Mesenchymal stem cell (in vitro differentiated cells and primary cell): Measurements from ENCODE around the gene CHD9NB.
"Not testable (repeated sequence)": the region's sequence is repeated elsewhere in the genome, so short reads cannot be mapped to it uniquely, and the experiment has no call there.

Source experiments
- DNase-seq: peaks from one replicate; pipeline ENCODE4 v3.0.0-alpha.2; 2013
- H2AFZ ChIP-seq: one replicate; pipeline ENCODE4 v1.6.1; 2013; ENCODE audit warnings: low read depth, mild to moderate bottlenecking, control low read depth, inconsistent platforms, low read length, moderate library complexity
- H2AK5ac ChIP-seq: 2 replicates; pipeline ENCODE4 v1.6.1; 2013; ENCODE audit warnings: low read length, moderate library complexity, mild to moderate bottlenecking, inconsistent platforms; ENCODE audit not compliant: severe bottlenecking
- H2BK120ac ChIP-seq: one replicate; pipeline ENCODE4 v1.6.1; 2013; ENCODE audit warnings: low read depth, mild to moderate bottlenecking, inconsistent platforms, low read length, moderate library complexity
- H2BK12ac ChIP-seq, 2 experiments: one replicate each; pipeline ENCODE4 v1.6.1; 2013; ENCODE audit warnings: inconsistent platforms in 2 of 2, low read length in 2 of 2, mild to moderate bottlenecking in 2 of 2, moderate library complexity in 2 of 2, control low read depth in 1 of 2
- H2BK15ac ChIP-seq: one replicate; pipeline ENCODE4 v1.6.1; 2013; ENCODE audit warnings: mild to moderate bottlenecking, low read depth, inconsistent platforms; ENCODE audit not compliant: poor library complexity, severe bottlenecking
- H2BK5ac ChIP-seq: 2 replicates; pipeline ENCODE4 v1.6.1; 2013; ENCODE audit warnings: low read depth, mild to moderate bottlenecking, low read length, control low read depth, inconsistent platforms; ENCODE audit not compliant: poor library complexity, severe bottlenecking
- H3K14ac ChIP-seq, 2 experiments: one replicate each; pipeline ENCODE4 v1.6.1; 2013; ENCODE audit warnings: inconsistent platforms in 2 of 2, low read length in 2 of 2, control low read depth in 1 of 2, mild to moderate bottlenecking in 1 of 2, moderate library complexity in 1 of 2
- H3K18ac ChIP-seq, 2 experiments: one replicate each; pipeline ENCODE4 v1.6.1; 2013; ENCODE audit warnings: inconsistent platforms in 2 of 2, low read length in 2 of 2, control low read depth in 1 of 2, low read depth in 1 of 2, mild to moderate bottlenecking in 1 of 2
- H3K23ac ChIP-seq, 2 experiments: one replicate each; pipeline ENCODE4 v1.6.1; 2013; ENCODE audit warnings: inconsistent platforms in 2 of 2, low read length in 2 of 2, mild to moderate bottlenecking in 2 of 2, moderate library complexity in 2 of 2, control low read depth in 1 of 2
- H3K27ac ChIP-seq: 2 replicates; pipeline ENCODE4 v1.5.1; 2013; ENCODE audit warnings: mild to moderate bottlenecking, moderate library complexity, low read length, control low read depth, inconsistent platforms; ENCODE audit not compliant: poor library complexity, severe bottlenecking
- H3K27me3 ChIP-seq, 2 experiments: 2 replicates each; pipeline versions ENCODE4 v1.6.1 to v1.7.0; 2013; ENCODE audit warnings: low read length in 2 of 2, mild to moderate bottlenecking in 2 of 2, moderate library complexity in 2 of 2, control low read depth in 1 of 2, inconsistent platforms in 1 of 2; ENCODE audit not compliant: control insufficient read depth in 1 of 2, insufficient read depth in 1 of 2
- H3K36me3 ChIP-seq, 2 experiments: 2 replicates each; pipeline versions ENCODE4 v1.6.1 to v1.7.0; 2013; ENCODE audit warnings: low read length in 2 of 2, control low read depth in 1 of 2, inconsistent platforms in 1 of 2, low read depth in 1 of 2, mild to moderate bottlenecking in 1 of 2; ENCODE audit not compliant: insufficient read depth in 2 of 2, control insufficient read depth in 1 of 2
- H3K4ac ChIP-seq, 2 experiments: one replicate each; pipeline ENCODE4 v1.6.1; 2013; ENCODE audit warnings: inconsistent platforms in 2 of 2, low read length in 2 of 2, mild to moderate bottlenecking in 2 of 2, moderate library complexity in 2 of 2, control low read depth in 1 of 2, low read depth in 1 of 2
- H3K4me1 ChIP-seq: 2 replicates; pipeline ENCODE4 v1.6.1; 2013; ENCODE audit warnings: low read depth, low read length, control low read depth; ENCODE audit not compliant: control insufficient read depth, insufficient read depth
- H3K4me2 ChIP-seq: 2 replicates; pipeline ENCODE4 v1.6.1; 2013; ENCODE audit warnings: low read length, mild to moderate bottlenecking, inconsistent platforms; ENCODE audit not compliant: poor library complexity, severe bottlenecking
- H3K4me3 ChIP-seq, 2 experiments: 2 replicates each; pipeline versions ENCODE4 v1.5.1 to v1.7.0; 2013; ENCODE audit warnings: low read length in 2 of 2, mild to moderate bottlenecking in 2 of 2, control low read depth in 1 of 2, low read depth in 1 of 2; ENCODE audit not compliant: insufficient read depth in 1 of 2
- H3K79me1 ChIP-seq: replicated peaks from 2 replicates; pipeline ENCODE4 v1.6.1; 2013; ENCODE audit warnings: mild to moderate bottlenecking, control low read depth, low read length, inconsistent platforms; ENCODE audit not compliant: poor library complexity, severe bottlenecking
- H3K9ac ChIP-seq: 2 replicates; pipeline ENCODE4 v1.7.0; 2013; ENCODE audit warnings: mild to moderate bottlenecking, low read length, moderate library complexity
- H3K9me3 ChIP-seq: 2 replicates; pipeline ENCODE4 v1.7.0; 2013; ENCODE audit warnings: mild to moderate bottlenecking, low read length; ENCODE audit not compliant: control insufficient read depth
- H4K8ac ChIP-seq: one replicate; pipeline ENCODE4 v1.6.1; 2013; ENCODE audit warnings: inconsistent platforms, mild to moderate bottlenecking, low read length, moderate library complexity
- H4K91ac ChIP-seq: one replicate; pipeline ENCODE4 v1.6.1; 2013; ENCODE audit warnings: mild to moderate bottlenecking, low read length, inconsistent platforms
- WGBS: methylation state at CpG from one replicate; pipeline ENCODE4 v1.1.7; 2013; ENCODE audit warnings: mixed read lengths; 5-methylcytosine and 5-hydroxymethylcytosine counted together

Gene CHD9NB

GRCh38 chr16:53080345-53081031, 27.8 kb upstream of the CHD9NB start:
- Histone ChIP-seq H2BK5ac (no peak overlapping the region), H3K27ac (peak overlapping the region; percentile 72), H3K18ac (no peak overlapping the region), H3K27me3 (no peaks in the 10 kb centered on the region), H3K23ac (no peak overlapping the region), H4K8ac (no peak overlapping the region), H4K91ac (no peak overlapping the region), H3K4me1 (peaks cover 9% of the 10 kb centered on the region), H3K79me1 (peaks cover 29% of the 10 kb centered on the region), H3K36me3 (no peaks in the 10 kb centered on the region), H3K4me3 (peak overlapping the region in 1 of 2 experiments; percentile 47), H3K4ac (no peak overlapping the region), H2BK12ac (peak overlapping the region in 1 of 2 experiments; percentile 25), H3K14ac (peak overlapping the region in 1 of 2 experiments; percentile 29), H3K4me2 (no peak overlapping the region), H2BK120ac (no peak overlapping the region), H2BK15ac (no peak overlapping the region), H3K9ac (peak overlapping the region; percentile 76), H2AFZ (no peak overlapping the region), H2AK5ac (peak overlapping the region; percentile 79), H3K9me3 (no peaks in the 10 kb centered on the region)
- DNase-seq: peak; percentile 86
- 61% methylated on average over 7 of the region's 8 CpGs for WGBS

DNA sequence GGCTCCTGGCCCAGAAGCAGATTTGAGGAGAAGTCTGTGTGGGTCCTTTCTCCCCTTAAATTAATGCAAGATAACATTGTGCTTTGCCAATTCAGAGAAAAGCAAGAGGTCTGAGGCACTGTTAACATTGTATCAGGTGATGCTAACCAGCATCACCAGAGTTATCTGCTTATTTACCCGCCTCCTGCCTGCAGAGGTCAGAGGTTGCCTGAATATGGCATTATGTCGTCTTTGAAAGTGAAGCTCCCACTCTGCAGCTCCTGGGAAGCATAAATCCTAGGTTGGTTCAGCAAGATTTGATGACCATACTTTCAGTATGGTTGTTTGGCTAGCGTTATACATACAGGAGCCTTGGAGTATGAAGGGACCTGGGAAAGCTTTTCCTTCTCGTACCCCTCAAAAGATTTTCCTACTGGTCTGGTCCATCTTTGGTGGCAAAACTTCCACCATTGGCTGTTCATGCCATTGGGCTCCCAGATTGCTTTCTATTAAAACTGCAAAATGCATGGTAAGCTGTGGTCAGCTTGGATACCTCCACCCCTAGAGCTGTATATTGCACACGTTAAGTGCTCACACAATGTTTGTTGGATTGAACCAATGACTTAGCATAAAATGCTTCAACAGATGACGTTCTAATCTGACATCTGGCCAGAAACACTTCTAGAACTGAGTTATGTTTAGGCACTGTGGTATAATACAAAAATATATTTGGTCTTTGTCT, 26.2 kb upstream of the CHD9NB start:
- Histone ChIP-seq H4K91ac (no peak overlapping the region), H3K4me1 (peaks cover 7% of the 10 kb centered on the region), H3K27ac (no peak overlapping the region), H2BK15ac (no peak overlapping the region), H3K23ac (no peak overlapping the region), H2AK5ac (no peak overlapping the region), H3K4ac (no peak overlapping the region), H3K27me3 (no peaks in the 10 kb centered on the region), H2BK5ac (no peak overlapping the region), H3K9ac (no peak overlapping the region), H4K8ac (no peak overlapping the region), H3K18ac (no peak overlapping the region), H2BK12ac (no peak overlapping the region), H3K4me2 (no peak overlapping the region), H3K9me3 (no peaks in the 10 kb centered on the region), H3K79me1 (peaks cover 29% of the 10 kb centered on the region), H3K14ac (no peak overlapping the region), H2BK120ac (no peak overlapping the region), H2AFZ (no peak overlapping the region), H3K4me3 (no peak overlapping the region), H3K36me3 (peaks cover 0 to 3% of the 10 kb centered on the region in 2 experiments)
- DNase-seq: no peak
- 94% methylated on average over 5 of the region's 6 CpGs for WGBS

DNA sequence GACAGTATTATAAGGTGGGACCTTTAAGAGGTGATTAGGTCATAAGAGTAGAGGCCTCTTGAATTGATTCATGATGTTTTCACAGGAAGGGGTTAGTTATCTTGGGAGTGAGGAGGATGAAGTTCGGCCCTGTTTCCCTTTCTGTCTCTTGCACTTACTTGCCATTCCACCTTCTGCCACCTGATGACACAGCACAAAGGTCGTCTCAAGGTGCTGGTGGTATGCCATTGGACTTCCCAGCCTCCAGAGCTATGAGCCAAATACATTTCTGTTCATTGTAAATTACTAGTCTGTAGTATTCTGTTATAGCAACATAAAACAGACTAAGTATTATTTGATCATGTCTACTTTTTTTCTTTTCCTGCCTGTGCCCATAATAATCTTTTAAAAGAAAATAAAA, 25.6 kb upstream of the CHD9NB start:
- H3K27ac ChIP-seq: no peak overlapping the region
- no peak overlapping the region for H2AFZ ChIP-seq
- no peaks in the 10 kb centered on the region for H3K9me3 ChIP-seq
- H3K18ac ChIP-seq: no peak overlapping the region
- WGBS: 80% methylated on average over 1 of the region's 2 CpGs
- no peak overlapping the region for H3K4me2 ChIP-seq
- no peak overlapping the region for H2BK5ac ChIP-seq
- H3K36me3 ChIP-seq: peaks cover 0 to 3% of the 10 kb centered on the region in 2 experiments
- no peak overlapping the region for H4K8ac ChIP-seq
- H4K91ac ChIP-seq: no peak overlapping the region
- no peak overlapping the region for H3K4me3 ChIP-seq
- H3K4ac ChIP-seq: no peak overlapping the region
- H3K27me3 ChIP-seq: no peaks in the 10 kb centered on the region
- DNase-seq: no peak
- no peak overlapping the region for H3K14ac ChIP-seq
- H2BK12ac ChIP-seq: no peak overlapping the region
- peaks cover 28% of the 10 kb centered on the region for H3K79me1 ChIP-seq
- H2BK120ac ChIP-seq: no peak overlapping the region
- no peak overlapping the region for H3K23ac ChIP-seq
- H2AK5ac ChIP-seq: no peak overlapping the region
- H3K4me1 ChIP-seq: peaks cover 7% of the 10 kb centered on the region
- H2BK15ac ChIP-seq: no peak overlapping the region
- H3K9ac ChIP-seq: no peak overlapping the region

DNA sequence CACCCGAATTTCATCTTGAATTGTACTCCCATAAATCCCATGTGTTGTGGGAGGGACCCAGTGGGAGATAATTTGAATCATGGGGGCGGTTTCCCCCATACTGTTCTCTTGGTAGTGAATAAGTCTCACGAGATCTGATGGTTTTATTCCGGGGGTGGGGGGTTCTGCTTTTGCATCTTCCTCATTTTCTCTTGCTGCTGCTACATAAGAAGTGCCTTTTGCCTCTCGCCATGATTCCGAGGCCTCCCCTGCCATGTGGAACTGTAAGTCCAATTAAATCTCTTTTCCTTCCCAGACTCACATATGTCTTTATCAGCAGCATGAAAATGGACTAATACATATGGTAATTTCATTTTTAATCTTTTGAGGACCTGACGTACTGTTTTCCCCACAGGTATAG, 22.8 kb upstream of the CHD9NB start:
- not testable (repeated sequence) for H3K27me3 ChIP-seq, H4K91ac ChIP-seq, H3K9ac ChIP-seq, H3K4me3 ChIP-seq, H3K27ac ChIP-seq, H4K8ac ChIP-seq, H2BK12ac ChIP-seq, H3K36me3 ChIP-seq, H2BK15ac ChIP-seq, H2AFZ ChIP-seq, H3K18ac ChIP-seq, H3K4me1 ChIP-seq, H3K9me3 ChIP-seq, H2BK120ac ChIP-seq, H3K4me2 ChIP-seq, DNase-seq, H3K23ac ChIP-seq, H3K14ac ChIP-seq, H2BK5ac ChIP-seq, H3K4ac ChIP-seq, H2AK5ac ChIP-seq
- peaks cover 34% of the 10 kb centered on the region for H3K79me1 ChIP-seq
- 89% methylated on average over 4 of the region's 7 CpGs for WGBS
